GM23338 (cell line): ENCODE results near the gene HAGH. TPM values are rescaled to one million over a fixed set of nuclear protein-coding genes. Genes with fewer than 3 reads are reported as not detected.

ENCODE experiments used
- polyA plus RNA-seq: library from polyadenylated mRNA; unstranded; fragments of >200 nt; fragmentation: Nextera tagmentation; extraction: Ambion mirVana; gene quantifications from 2 replicates; pipeline ENCODE4 v1.2.1, GENCODE V29; 2016
- total RNA-seq: library from RNA; depleted of rRNA; stranded (reverse); fragments of >200 nt; shearing (Covaris generic); gene quantifications from 2 replicates; pipeline ENCODE4 v1.2.3, GENCODE V29; 2014; rRNA removed

HAGH gene
- total and polyA plus RNA-seq, 2 experiments from 2014 or later, result 24.7 to 28.9 TPM

Other genes starting within 250 kb of the HAGH start
- gene IFT140, start 214.8 kb downstream of the HAGH start, total RNA-seq, result 15.0 and 28.7 TPM in 2 replicates
- gene IFT140, start 214.8 kb downstream of the HAGH start, polyA plus RNA-seq, result 3.8 and 4.8 TPM in 2 replicates
- 16.7 and 17.9 TPM in 2 replicates for gene CRAMP1, start 214.5 kb downstream of the HAGH start, total RNA-seq
- 3.4 TPM in 2 replicates for gene CRAMP1, start 214.5 kb downstream of the HAGH start, polyA plus RNA-seq
- 139 and 140 TPM in 2 replicates for gene JPT2, start 148.5 kb downstream of the HAGH start, total RNA-seq
- gene JPT2, start 148.5 kb downstream of the HAGH start, polyA plus RNA-seq, result 43.8 and 47.1 TPM in 2 replicates
- gene MAPK8IP3, start 120.6 kb downstream of the HAGH start, total RNA-seq, result 52.2 and 58.4 TPM in 2 replicates
- gene MAPK8IP3, start 120.6 kb downstream of the HAGH start, polyA plus RNA-seq, result 10.7 and 11.3 TPM in 2 replicates
- 73.7 and 95.3 TPM in 2 replicates for gene NME3, start 55.3 kb downstream of the HAGH start, total RNA-seq
- 130 and 153 TPM in 2 replicates for gene NME3, start 55.3 kb downstream of the HAGH start, polyA plus RNA-seq
- gene EME2, start 54.0 kb downstream of the HAGH start, total RNA-seq, result 15.0 and 17.3 TPM in 2 replicates
- 4.1 TPM in 2 replicates for gene EME2, start 54.0 kb downstream of the HAGH start, polyA plus RNA-seq
- gene MRPS34, start 53.7 kb downstream of the HAGH start, total RNA-seq, result 223 and 248 TPM in 2 replicates
- 370 and 391 TPM in 2 replicates for gene MRPS34, start 53.7 kb downstream of the HAGH start, polyA plus RNA-seq
- gene SPSB3, start 44.3 kb downstream of the HAGH start, total RNA-seq, result 34.7 and 42.8 TPM in 2 replicates
- 27.1 and 33.9 TPM in 2 replicates for gene SPSB3, start 44.3 kb downstream of the HAGH start, polyA plus RNA-seq
- gene NUBP2, start 43.9 kb downstream of the HAGH start, total RNA-seq, result 143 and 175 TPM in 2 replicates
- gene NUBP2, start 43.9 kb downstream of the HAGH start, polyA plus RNA-seq, result 79.0 and 79.4 TPM in 2 replicates
- not detected in 2 replicates for gene IGFALS, start 33.1 kb downstream of the HAGH start, total RNA-seq
- 0.16 TPM in 1 of 2 replicates, not detected in the other for gene IGFALS, start 33.1 kb downstream of the HAGH start, polyA plus RNA-seq
- gene FAHD1, start 381 bp upstream of the HAGH start, total RNA-seq, result 17.3 and 21.0 TPM in 2 replicates
- gene FAHD1, start 381 bp upstream of the HAGH start, polyA plus RNA-seq, result 23.9 and 24.2 TPM in 2 replicates
- gene MEIOB, start 45.3 kb upstream of the HAGH start, total RNA-seq, result 6.3 and 7.3 TPM in 2 replicates
- 7.7 and 8.7 TPM in 2 replicates for gene MEIOB, start 45.3 kb upstream of the HAGH start, polyA plus RNA-seq
- not detected in 2 replicates for gene HS3ST6, start 91.6 kb upstream of the HAGH start, total RNA-seq
- 0.17 and 0.21 TPM in 2 replicates for gene HS3ST6, start 91.6 kb upstream of the HAGH start, polyA plus RNA-seq
- 23.9 and 31.3 TPM in 2 replicates for gene MSRB1, start 116.4 kb upstream of the HAGH start, total RNA-seq
- gene MSRB1, start 116.4 kb upstream of the HAGH start, polyA plus RNA-seq, result 29.6 and 30.4 TPM in 2 replicates
- gene RPL3L, start 127.9 kb upstream of the HAGH start, total RNA-seq, result 0.31 and 0.59 TPM in 2 replicates
- 0.68 and 1.1 TPM in 2 replicates for gene RPL3L, start 127.9 kb upstream of the HAGH start, polyA plus RNA-seq
- 244 and 280 TPM in 2 replicates for gene NDUFB10, start 132.7 kb upstream of the HAGH start, total RNA-seq
- 495 and 527 TPM in 2 replicates for gene NDUFB10, start 132.7 kb upstream of the HAGH start, polyA plus RNA-seq
- 3,232 and 3,786 TPM in 2 replicates for gene RPS2, start 138.0 kb upstream of the HAGH start, total RNA-seq
- gene RPS2, start 138.0 kb upstream of the HAGH start, polyA plus RNA-seq, result 3,992 and 4,335 TPM in 2 replicates
- gene RNF151, start 140.0 kb upstream of the HAGH start, total RNA-seq, result not detected in 2 replicates
- gene RNF151, start 140.0 kb upstream of the HAGH start, polyA plus RNA-seq, result not detected in 2 replicates
- 122 and 157 TPM in 2 replicates for gene TBL3, start 145.2 kb upstream of the HAGH start, total RNA-seq
- gene TBL3, start 145.2 kb upstream of the HAGH start, polyA plus RNA-seq, result 67.0 and 68.8 TPM in 2 replicates
- 1.2 and 2.0 TPM in 2 replicates for gene NOXO1, start 154.6 kb upstream of the HAGH start, total RNA-seq
- 2.0 and 2.6 TPM in 2 replicates for gene NOXO1, start 154.6 kb upstream of the HAGH start, polyA plus RNA-seq
- gene GFER, start 157.4 kb upstream of the HAGH start, total RNA-seq, result 40.1 and 53.2 TPM in 2 replicates
- gene GFER, start 157.4 kb upstream of the HAGH start, polyA plus RNA-seq, result 64.5 and 68.5 TPM in 2 replicates
- 72.2 and 77.7 TPM in 2 replicates for gene SYNGR3, start 163.1 kb upstream of the HAGH start, total RNA-seq
- gene SYNGR3, start 163.1 kb upstream of the HAGH start, polyA plus RNA-seq, result 44.7 and 45.4 TPM in 2 replicates
- 31.7 and 48.6 TPM in 2 replicates for gene ZNF598, start 183.0 kb upstream of the HAGH start, total RNA-seq
- 8.5 and 10.2 TPM in 2 replicates for gene ZNF598, start 183.0 kb upstream of the HAGH start, polyA plus RNA-seq
- gene NPW, start 193.0 kb upstream of the HAGH start, total RNA-seq, result 1.9 and 4.5 TPM in 2 replicates
- gene NPW, start 193.0 kb upstream of the HAGH start, polyA plus RNA-seq, result 37.0 and 37.6 TPM in 2 replicates
- gene NHERF2, start 200.1 kb upstream of the HAGH start, total RNA-seq, result 15.4 and 16.5 TPM in 2 replicates
- 12.0 and 21.0 TPM in 2 replicates for gene NHERF2, start 200.1 kb upstream of the HAGH start, polyA plus RNA-seq
- gene NTHL1, start 221.0 kb upstream of the HAGH start, total RNA-seq, result 84.6 and 97.1 TPM in 2 replicates
- 87.9 and 94.9 TPM in 2 replicates for gene NTHL1, start 221.0 kb upstream of the HAGH start, polyA plus RNA-seq
- 81.4 and 93.0 TPM in 2 replicates for gene TSC2, start 221.2 kb upstream of the HAGH start, total RNA-seq
- gene TSC2, start 221.2 kb upstream of the HAGH start, polyA plus RNA-seq, result 36.3 and 40.5 TPM in 2 replicates